ENCODE data around the gene PRKN. TPM values are rescaled to one million over a fixed set of nuclear protein-coding genes. Genes with fewer than 3 reads are reported as not detected.

PRKN gene
- total and polyA plus RNA-seq, 9 donors: 3.0 to 15.0 (median 9.2) TPM

DNA sequence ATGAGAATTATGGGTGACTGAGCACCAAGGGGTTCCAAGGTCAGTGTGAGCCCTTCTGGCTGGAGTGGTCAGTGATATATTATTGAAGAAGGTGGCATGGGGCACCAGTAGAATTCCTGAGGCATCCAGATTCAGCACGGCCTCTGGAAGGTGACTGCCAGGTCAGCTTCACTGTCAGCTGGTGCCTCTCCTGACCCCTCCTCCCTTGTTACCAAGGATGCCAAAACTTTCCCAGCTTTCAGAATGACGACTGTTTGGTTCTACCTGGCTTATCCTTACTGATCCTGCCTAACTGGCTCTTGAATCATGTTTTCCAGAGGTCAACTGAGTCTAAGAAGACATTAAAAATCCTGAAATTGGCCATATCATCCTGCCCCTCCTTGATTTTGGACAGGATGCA, 1264.5 kb downstream of the PRKN start:
- no peaks in the 10 kb centered on the region for H3K9me3 ChIP-seq
- no peaks in the 10 kb centered on the region for H3K36me3 ChIP-seq
- DNase-seq: no peak
- WGBS, 3 donors: 63 to 76% (median 74%) methylated on average over 2 of the region's 2 CpGs
- no peak overlapping the region for H3K4me3 ChIP-seq
- no peak for TF ChIP-seq POLR2A (IDR thresholded peaks at IDR 0.05)
- TF ChIP-seq EP300 (IDR thresholded peaks at IDR 0.05): no peak
- no peak for TF ChIP-seq CTCF (IDR thresholded peaks at IDR 0.05)
- intact Hi-C loops (cut with DNase I): no loop called here
- no peaks in the 10 kb centered on the region for H3K27me3 ChIP-seq
- H3K4me1 ChIP-seq (ENCODE audit: insufficient read depth): no peaks in the 10 kb centered on the region
- no peak overlapping the region for H3K27ac ChIP-seq

DNA sequence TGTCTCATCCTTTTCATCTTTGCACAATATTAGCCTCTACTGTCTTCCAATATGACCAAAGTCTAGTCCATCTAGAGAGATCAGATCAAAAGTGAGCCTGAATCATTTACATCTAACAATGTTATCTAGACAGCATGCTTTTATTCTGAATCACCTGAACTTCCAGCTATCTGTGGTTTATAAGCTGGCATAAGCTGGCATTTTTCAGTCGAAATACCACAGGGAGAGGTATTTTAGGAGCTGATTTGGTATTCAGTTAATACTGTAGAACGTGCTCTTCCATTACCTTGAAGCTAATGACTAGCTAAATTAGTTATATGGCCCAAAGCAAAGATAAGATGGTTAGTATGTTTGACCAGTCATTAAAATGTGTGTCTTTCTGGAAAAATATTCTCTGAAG, 1265.4 kb downstream of the PRKN start:
- 88 to 95% (median 94%) methylated on average over 2 of the region's 2 CpGs for WGBS, 3 donors
- Histone ChIP-seq H3K36me3 (no peaks in the 10 kb centered on the region), H3K27ac (no peak overlapping the region), H3K4me3 (no peak overlapping the region), H3K27me3 (no peaks in the 10 kb centered on the region), H3K4me1 (ENCODE audit: insufficient read depth) (no peaks in the 10 kb centered on the region), H3K9me3 (no peaks in the 10 kb centered on the region)
- no peak for DNase-seq
- no peak for TF ChIP-seq POLR2A (IDR thresholded peaks at IDR 0.05)
- no peak for TF ChIP-seq CTCF (IDR thresholded peaks at IDR 0.05)
- TF ChIP-seq EP300 (IDR thresholded peaks at IDR 0.05): no peak
- intact Hi-C loops (cut with DNase I): no loop called here

DNA sequence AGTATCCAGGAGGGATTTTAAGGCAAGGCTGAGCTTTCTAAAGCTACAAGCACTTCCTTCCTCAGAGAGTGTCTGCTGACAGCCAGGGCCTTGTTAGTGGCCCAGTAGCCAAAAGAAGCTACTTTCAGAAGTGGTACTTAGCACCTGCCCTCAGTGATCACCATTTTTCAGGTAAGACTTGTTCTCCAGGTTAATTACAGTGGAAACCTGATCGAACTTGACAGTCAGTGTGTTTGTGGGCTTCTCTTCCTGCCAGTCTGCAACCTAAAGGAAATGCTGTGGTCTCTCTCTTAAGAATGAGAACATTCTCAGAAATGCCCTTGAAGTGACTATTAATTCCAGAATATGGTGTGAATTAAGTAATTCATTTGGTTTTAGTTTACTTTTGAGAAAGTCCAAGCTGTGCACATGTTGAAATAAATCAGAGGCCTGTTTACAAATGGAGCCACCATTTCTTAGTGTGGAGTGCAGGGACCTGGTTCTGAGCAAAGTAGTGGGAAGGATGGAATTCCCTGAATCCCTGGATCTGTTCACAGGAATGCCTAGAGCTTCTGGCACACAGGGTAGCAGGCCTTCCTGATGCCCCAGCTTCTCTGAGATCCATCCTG, 1268.5 kb downstream of the PRKN start:
- WGBS, 3 donors: 42 to 48% (median 45%) methylated on average over 1 of the region's 1 CpG
- no peaks in the 10 kb centered on the region for H3K27me3 ChIP-seq
- H3K4me3 ChIP-seq: no peak overlapping the region
- no peak for DNase-seq
- H3K9me3 ChIP-seq: no peaks in the 10 kb centered on the region
- H3K4me1 ChIP-seq (ENCODE audit: insufficient read depth): no peaks in the 10 kb centered on the region
- intact Hi-C loops (cut with DNase I): no loop called here
- TF ChIP-seq CTCF (IDR thresholded peaks at IDR 0.05) (no peak), POLR2A (IDR thresholded peaks at IDR 0.05) (no peak), EP300 (IDR thresholded peaks at IDR 0.05) (no peak)
- no peaks in the 10 kb centered on the region for H3K36me3 ChIP-seq
- no peak overlapping the region for H3K27ac ChIP-seq

- TF ChIP-seq EP300 (IDR thresholded peaks at IDR 0.05) (no peak), CTCF (IDR thresholded peaks at IDR 0.05) (no peak), POLR2A (IDR thresholded peaks at IDR 0.05) (no peak)
- Histone ChIP-seq H3K27ac (no peak overlapping the region), H3K4me3 (no peak overlapping the region)
Measured at GRCh38 chr6:161458201-161458951, 1269.2 kb downstream of the PRKN start.

More at GRCh38 chr6:161458201-161458951, 1269.2 kb downstream of the PRKN start:
- H3K36me3 ChIP-seq: no peaks in the 10 kb centered on the region
- H3K27me3 ChIP-seq: no peaks in the 10 kb centered on the region
- H3K9me3 ChIP-seq: no peaks in the 10 kb centered on the region
- no peak for DNase-seq
- intact Hi-C loops (cut with DNase I): no loop called here
- WGBS, 3 donors: 56 to 72% (median 66%) methylated on average over 12 of the region's 12 CpGs
- no peaks in the 10 kb centered on the region for H3K4me1 ChIP-seq (ENCODE audit: insufficient read depth)
